Activated T-cell treated with anti-CD3 and anti-CD28 coated beads, Interleukin-2, amount 50 U/mL, for 72 hours (primary cell): Measurements from ENCODE around the gene TOR4A. TPM values are rescaled to one million over a fixed set of nuclear protein-coding genes. Genes with fewer than 3 reads are reported as not detected.

Experiments used
- ATAC-seq, 2 donors: fragments of 150-1000 bp; cut with Tn5 transposase; replicated peaks in 1 of 2; 2 replicates each; pipeline ENCODE4 v1.10.0; 2021; ENCODE audit warnings: moderate library complexity in 2 of 2, mild to moderate bottlenecking in 1 of 2
- DNase-seq, 2 donors: peaks; one replicate each; pipeline ENCODE4 v3.0.0; 2021 to 2022; ENCODE audit warnings: mixed read lengths in 1 of 2
- H3K27ac Mint-ChIP-seq: one replicate; pipeline ENCODE4 v1.8.0; 2022; ENCODE audit warnings: mild to moderate bottlenecking, moderate library complexity, mixed read lengths
- H3K27me3 Mint-ChIP-seq: one replicate; pipeline ENCODE4 v1.8.0; 2022; ENCODE audit warnings: low read depth, mixed read lengths
- H3K36me3 Mint-ChIP-seq, 2 donors: one replicate each; pipeline ENCODE4 v1.8.0; 2022; ENCODE audit warnings: mixed read lengths in 2 of 2, mild to moderate bottlenecking in 1 of 2; ENCODE audit not compliant: insufficient read depth in 2 of 2
- H3K4me1 Mint-ChIP-seq: one replicate; pipeline ENCODE4 v1.8.0; 2022; ENCODE audit warnings: low read depth, mixed read lengths
- H3K4me3 Mint-ChIP-seq, 2 donors: one replicate each; pipeline ENCODE4 v1.8.0; 2022; ENCODE audit warnings: mild to moderate bottlenecking in 2 of 2, mixed read lengths in 2 of 2, moderate library complexity in 2 of 2
- H3K9me3 Mint-ChIP-seq, 2 donors: one replicate each; pipeline ENCODE4 v1.8.0; 2022; ENCODE audit warnings: mixed read lengths in 2 of 2
- total RNA-seq, 2 donors: library from RNA; stranded (reverse); gene quantifications; one replicate each; pipeline ENCODE4 v1.2.3, GENCODE V29; 2022

The TOR4A gene
- total RNA-seq, 2 donors from 2014 or later, result 4.3 to 8.3 TPM

DNA sequence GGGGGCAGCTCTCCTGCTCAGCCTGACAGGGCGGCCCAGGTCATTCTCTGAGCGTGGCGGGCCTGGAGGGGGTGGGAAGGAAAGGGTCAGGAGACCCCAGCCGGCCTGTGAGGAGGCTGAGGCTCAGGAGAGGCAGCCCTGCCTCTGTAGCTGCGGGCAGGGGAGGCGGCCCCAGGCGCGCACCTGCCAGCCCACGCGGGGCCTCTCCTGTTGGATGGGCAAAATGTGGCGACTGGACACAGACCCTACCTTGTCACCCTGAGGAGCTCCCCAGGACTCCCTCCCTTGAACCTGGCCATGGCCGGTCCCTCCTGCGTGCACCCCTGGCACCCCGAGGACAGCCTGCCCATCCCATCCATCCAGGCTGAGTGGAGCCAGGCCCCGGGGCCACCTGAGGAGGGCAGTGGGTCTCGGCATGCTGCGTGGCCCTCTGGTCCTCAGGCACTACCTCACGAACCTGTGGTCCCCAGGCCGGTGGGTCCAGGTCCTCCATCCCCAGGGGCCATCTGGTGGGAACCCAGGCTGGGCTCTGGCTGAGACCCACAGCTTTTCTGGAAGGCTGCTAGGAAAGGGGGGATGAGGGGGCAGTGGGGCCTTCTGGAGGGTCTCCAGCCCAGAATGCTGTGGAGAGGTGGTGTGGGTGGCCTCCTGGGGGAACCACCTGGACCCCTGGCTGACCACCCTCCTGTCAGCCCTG is 39.6 kb downstream of the TOR4A start:
- ATAC-seq (no peak), DNase-seq (no peak)
- Mint-ChIP-seq H3K4me1 (no peaks in the 10 kb centered on the region), H3K27ac (no peak overlapping the region), H3K9me3 (no peaks in the 10 kb centered on the region), H3K36me3 (no peaks in the 10 kb centered on the region), H3K4me3 (peak overlapping the region; percentile 46 to 63), H3K27me3 (no peaks in the 10 kb centered on the region)

DNA sequence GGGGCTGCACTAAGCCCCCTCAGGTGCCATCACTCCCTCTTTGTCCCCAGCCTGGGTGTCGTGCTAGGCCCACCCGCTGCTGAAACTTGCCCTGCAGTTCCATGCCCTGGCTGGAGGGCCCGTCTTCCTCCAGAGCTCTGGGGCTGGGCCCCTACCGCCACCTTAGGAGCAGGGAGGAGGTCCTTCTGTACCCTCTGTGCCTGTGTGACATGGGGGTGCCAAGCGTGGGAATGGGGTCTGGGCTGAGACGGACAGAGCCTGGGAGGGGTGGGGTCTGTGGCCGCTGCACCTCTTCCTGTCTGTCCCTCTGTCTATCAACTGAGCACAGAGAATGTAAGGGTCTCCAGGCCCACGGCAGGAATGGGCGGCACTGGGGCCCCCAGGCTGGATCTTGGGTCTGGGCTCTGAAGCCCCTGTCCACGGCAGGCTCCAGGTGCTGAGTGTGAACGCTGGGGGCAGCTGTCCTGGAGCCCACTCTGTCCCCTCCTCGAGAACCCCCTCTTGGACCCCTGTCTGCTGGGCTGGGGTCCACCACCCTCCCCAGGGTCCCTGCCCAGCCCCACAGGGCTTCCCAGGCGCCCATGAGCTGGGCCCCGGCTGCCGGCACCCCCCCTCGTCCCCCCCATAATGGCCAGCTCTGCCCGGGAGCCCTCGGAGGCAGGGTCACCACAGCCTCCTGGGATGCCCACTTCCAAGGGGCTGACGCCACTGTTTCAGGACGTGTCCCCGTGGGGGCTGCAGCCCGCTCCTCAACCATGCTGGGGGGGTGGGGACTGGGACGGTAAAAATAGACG is 40.4 kb downstream of the TOR4A start:
- ATAC-seq (no peak), DNase-seq (no peak)
- H3K4me3 Mint-ChIP-seq, result no peak overlapping the region
- no peaks in the 10 kb centered on the region for H3K36me3 Mint-ChIP-seq
- H3K4me1 Mint-ChIP-seq, result no peaks in the 10 kb centered on the region
- H3K27ac Mint-ChIP-seq, result no peak overlapping the region
- H3K9me3 Mint-ChIP-seq, result no peaks in the 10 kb centered on the region
- H3K27me3 Mint-ChIP-seq, result no peaks in the 10 kb centered on the region

DNA sequence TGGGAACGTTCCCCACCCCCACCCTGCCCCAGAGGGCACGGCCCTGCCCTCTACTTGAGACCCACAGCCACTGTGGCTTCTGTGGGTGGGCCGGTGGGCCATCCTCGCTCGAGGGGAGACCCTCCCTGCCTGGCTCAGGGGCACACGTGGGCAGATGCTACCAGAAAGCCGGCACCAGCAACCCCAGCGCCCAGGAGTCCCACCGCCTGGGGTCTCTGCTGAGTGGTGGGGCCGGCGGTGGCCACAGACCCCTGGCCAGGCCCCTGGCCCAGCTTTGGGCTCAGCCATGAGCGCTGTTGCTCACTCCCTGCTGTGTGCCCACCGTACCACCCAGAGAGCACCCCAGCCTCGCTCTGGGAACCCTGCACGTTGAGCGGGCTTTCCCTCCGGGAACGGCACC is 41.1 kb downstream of the TOR4A start:
- no peaks in the 10 kb centered on the region for H3K9me3 Mint-ChIP-seq
- H3K4me1 Mint-ChIP-seq, result no peaks in the 10 kb centered on the region
- no peak for ATAC-seq
- no peak for DNase-seq
- H3K4me3 Mint-ChIP-seq, result no peak overlapping the region
- H3K36me3 Mint-ChIP-seq, result no peaks in the 10 kb centered on the region
- H3K27ac Mint-ChIP-seq, result no peak overlapping the region
- no peaks in the 10 kb centered on the region for H3K27me3 Mint-ChIP-seq

DNA sequence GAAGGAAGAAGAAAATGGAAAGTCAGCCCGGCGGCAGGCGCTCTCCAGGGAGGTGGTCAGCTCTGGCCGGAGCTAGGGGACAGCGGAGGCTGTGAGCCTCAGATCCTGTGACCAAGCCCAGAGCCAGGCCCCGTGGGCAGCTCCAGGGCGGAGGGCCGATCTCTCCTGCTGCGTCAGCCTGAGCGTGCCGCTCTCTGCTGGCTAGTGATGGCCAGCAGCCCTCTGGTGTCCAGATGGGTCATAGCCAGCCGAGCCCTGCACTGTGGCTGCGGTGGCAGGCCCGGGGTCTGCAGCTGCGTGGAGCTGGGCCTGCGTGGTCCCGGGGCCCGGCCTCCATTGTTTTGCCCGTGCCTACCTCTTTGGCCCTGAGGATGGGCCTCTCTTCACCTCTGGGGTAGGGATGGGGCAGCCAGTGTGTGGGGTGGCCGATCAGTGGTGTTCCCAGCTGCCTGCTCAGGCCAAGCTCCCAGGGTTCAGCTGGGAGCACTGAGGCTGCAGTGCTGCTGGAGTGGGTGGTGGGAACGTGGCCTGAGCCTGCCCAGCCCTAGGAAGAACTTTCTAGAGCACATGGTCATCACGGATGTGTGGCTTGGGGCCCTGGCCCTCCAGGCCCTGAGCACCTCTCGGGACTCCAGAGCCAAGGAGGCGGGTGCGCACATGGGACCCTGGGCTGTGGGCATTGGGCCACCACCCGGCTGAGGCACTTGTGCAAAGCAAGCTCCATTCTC is 41.6 kb downstream of the TOR4A start:
- ATAC-seq, result no peak

DNA sequence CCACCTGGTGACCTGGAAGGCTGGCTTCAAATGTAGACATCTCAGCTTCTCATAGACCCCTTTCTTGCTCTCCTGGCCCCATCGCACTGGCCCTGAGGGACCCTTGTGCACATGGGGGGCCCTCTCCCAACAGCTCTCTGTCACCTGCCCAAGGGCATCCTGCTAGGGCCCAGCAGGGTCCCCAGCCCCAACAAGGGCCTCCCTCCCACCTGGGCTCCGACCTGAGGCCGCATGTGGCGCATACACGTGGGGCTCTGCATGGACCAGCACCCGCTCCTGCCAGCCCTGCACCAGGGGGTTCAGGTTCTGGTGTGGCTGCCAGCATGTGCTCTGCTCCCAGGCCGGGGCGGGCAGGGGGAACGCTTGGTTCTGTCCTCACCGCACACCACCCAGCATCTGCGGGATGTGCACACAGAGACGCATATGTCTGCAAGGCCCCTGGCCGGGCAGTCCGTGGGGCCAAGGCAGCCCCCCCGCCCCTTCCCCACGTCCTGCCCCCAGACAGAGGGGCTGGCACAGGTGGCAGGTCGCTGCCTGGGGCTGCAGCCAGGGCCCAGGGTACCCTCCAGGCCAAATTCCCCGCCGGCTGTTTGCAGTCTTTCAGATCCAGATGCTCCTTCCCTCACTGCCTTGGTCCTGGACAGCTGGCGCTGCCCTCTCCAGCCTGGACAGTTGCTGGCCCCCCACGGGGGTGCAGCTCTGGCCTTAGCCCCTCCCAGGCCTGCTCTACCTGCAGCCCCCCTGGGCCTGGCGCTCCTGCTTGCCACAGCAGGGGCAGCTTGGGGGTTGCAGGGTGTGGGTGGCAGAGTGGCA is 42.4 kb downstream of the TOR4A start:
- DNase-seq, result no peak
- Mint-ChIP-seq H3K4me1 (no peaks in the 10 kb centered on the region), H3K27me3 (no peaks in the 10 kb centered on the region), H3K4me3 (no peak overlapping the region), H3K9me3 (no peaks in the 10 kb centered on the region), H3K36me3 (no peaks in the 10 kb centered on the region), H3K27ac (no peak overlapping the region)
- ATAC-seq, result no peak

More for the DNA sequence above, 41.6 kb downstream of the TOR4A start:
- H3K27me3 Mint-ChIP-seq, result no peaks in the 10 kb centered on the region
- no peak for DNase-seq
- H3K4me3 Mint-ChIP-seq, result no peak overlapping the region
- no peaks in the 10 kb centered on the region for H3K9me3 Mint-ChIP-seq
- H3K36me3 Mint-ChIP-seq, result no peaks in the 10 kb centered on the region
- no peak overlapping the region for H3K27ac Mint-ChIP-seq
- H3K4me1 Mint-ChIP-seq, result no peaks in the 10 kb centered on the region

DNA sequence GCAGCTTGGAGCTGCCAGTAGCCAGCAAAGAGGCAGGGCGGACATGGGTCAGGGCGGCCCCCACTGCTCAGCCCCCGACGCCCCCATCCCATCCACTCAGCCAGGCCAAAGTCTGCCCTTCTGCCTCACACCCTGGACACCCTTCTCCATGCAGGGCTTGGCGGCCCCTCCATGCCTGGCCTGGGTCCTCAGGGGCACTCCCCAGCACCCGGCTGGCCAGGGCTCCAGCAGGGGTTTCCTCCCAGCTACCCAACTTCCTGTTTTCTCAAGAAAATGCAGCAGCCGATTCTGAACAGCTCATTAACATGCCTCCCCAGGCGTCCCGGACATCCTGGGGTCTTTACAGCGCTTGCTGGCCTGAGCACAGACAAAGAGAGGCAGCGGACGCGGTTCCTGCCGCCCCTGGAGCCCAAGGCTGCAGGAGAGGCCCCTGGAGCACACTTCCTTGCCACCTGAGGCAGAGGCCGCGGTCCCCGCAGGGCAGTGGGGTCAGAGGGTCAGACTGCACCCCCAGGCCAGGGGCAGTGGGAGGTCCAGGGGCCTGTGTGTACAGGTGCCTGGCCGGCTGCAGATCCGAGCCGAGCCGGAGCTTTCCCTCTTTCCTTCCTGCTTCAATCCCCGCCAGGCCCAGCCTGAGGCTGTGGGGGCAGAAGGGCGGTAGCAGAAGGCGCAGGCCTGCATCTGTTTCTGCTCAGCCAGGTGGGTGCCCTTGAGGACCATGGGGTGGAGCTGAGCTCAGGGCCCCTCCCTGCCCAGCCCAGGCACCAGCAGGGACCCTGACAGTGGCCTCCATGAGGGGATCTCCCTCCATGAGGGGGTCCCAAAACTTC is 43.2 kb downstream of the TOR4A start:
- no peak overlapping the region for H3K27ac Mint-ChIP-seq
- H3K4me1 Mint-ChIP-seq, result peaks cover 2% of the 10 kb centered on the region
- peak overlapping the region; percentile 22 to 40 for H3K4me3 Mint-ChIP-seq
- H3K27me3 Mint-ChIP-seq, result peaks cover under 1% of the 10 kb centered on the region
- peak; percentile 21 to 45 for ATAC-seq
- no peak for DNase-seq
- H3K36me3 Mint-ChIP-seq, result no peaks in the 10 kb centered on the region
- no peaks in the 10 kb centered on the region for H3K9me3 Mint-ChIP-seq

DNA sequence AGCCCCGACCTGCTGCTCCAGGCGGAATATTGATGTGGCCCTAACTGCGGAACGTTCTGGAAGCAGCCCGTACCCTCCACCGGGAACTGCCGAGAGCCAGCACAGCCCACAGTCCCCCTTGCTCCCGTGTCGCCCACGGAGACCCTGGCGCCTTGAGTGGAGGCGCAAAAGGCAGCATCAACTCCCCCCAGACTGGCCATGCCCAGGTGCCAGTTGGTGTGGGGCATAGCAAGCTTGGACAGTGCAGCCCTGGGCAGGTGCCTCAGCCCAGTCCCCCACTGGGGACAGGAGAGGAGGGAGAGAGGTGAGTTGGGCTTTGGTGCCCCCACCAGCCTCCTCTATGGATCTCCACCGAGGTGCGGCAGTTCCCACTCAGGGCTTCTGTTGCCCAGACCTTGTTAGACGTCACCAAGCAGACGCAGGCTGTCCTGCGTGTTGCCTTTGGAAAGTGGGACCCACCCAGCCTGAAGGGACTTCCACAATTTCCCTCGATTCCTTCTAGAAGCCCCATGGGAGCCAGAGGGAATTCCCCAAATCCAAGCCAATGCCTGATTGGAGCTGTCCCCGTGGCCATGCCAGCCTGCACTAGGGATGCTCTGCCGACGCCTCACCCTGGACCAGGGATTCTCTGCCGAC is 44.3 kb downstream of the TOR4A start:
- Mint-ChIP-seq H3K9me3 (peaks cover 0 to 2% of the 10 kb centered on the region in 2 donors), H3K4me3 (no peak overlapping the region), H3K27me3 (peaks cover 11% of the 10 kb centered on the region), H3K4me1 (peaks cover 12% of the 10 kb centered on the region), H3K36me3 (peaks cover 0 to 2% of the 10 kb centered on the region in 2 donors), H3K27ac (no peak overlapping the region)
- ATAC-seq (no peak), DNase-seq (no peak)

DNA sequence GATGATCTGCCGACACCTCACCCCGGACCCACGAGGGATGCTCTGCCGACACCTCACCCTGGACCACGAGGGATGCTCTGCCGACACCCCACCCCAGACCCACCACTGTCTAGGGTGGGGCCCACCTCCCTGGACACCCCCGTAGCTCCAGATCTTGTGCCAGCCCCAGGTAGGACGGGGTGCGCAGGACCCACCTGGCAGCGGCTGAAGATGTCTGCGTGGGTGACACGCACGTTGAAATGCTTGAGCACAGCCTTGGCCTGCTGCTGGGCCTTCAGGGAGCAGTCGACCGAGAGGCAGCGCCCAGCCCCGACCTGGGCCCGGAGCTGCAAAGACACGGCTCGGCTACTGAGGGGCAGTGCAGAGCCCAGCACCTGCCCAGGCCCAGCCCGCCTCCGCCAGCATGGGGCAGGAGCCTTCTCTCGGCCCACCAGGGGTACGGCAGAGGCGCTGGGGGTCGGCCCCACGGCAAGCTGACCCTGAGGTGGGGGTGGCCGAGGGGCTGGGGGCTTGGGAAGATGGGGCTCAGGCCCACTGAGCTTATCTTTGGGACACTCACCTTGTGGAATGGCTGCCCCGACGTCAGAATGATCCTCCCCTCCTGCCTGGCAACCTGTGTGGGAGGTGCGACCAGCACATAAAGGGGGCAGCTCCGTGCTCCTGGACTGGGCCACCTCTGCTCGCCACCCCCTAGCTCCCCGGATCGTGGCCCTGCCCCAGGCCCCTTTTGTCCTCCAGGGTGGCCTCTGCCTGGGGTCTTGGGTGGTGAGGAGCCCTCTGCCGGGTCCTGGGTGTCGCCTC is 46.2 kb downstream of the TOR4A start:
- peaks cover 22% of the 10 kb centered on the region for H3K4me1 Mint-ChIP-seq
- no peak for DNase-seq

DNA sequence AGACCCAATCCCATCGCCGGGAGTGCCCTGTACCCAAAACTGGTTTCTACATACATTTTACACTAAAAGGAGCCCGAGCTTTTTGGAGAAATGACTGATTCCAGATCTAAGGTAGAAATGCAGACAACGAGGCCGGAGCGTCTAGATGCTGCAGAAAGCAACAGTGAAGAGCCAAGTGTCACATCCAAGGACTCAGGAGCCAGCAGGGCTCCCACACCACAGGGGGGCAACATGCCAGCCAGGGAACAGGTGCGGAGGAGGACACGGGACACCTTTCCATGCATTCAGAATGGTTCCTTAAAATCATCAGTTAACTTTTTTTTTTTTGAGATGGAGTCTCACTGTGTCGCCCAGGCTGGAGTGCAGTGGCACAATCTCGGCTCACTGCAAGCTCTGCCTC is 47.6 kb downstream of the TOR4A start:
- Mint-ChIP-seq H3K27me3 (peaks cover 12% of the 10 kb centered on the region), H3K4me1 (peaks cover 22% of the 10 kb centered on the region), H3K27ac (no peak overlapping the region), H3K36me3 (peaks cover 5 to 8% of the 10 kb centered on the region in 2 donors), H3K9me3 (peaks cover 5 to 11% of the 10 kb centered on the region in 2 donors), H3K4me3 (no peak overlapping the region)
- ATAC-seq (no peak), DNase-seq (no peak)

More for the DNA sequence above, 46.2 kb downstream of the TOR4A start:
- Mint-ChIP-seq H3K9me3 (peaks cover 5 to 9% of the 10 kb centered on the region in 2 donors), H3K27me3 (peaks cover 12% of the 10 kb centered on the region), H3K36me3 (peaks cover 5 to 8% of the 10 kb centered on the region in 2 donors), H3K4me3 (no peak overlapping the region), H3K27ac (no peak overlapping the region)
- ATAC-seq, result no peak

DNA sequence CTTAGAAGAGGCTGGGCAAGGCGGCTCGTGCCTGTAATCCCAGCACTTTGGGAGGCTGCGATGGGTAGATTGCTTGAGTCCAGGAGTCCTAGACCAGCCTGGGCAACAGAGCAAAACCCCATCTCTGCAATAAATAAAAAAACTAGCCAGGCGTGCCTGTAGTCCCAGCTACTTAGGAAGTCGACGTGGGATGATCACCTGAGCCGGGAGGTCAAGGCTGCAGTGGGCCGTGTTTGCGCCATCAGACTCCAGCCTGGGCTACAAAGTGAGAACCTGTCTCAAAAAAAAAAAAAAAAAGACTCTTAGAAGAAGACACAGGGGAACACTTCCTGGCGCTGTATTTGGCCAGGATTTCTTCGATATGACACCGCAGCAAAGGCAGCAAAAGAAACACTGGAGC is 48.3 kb downstream of the TOR4A start:
- Mint-ChIP-seq H3K4me3 (peak overlapping the region in 1 of 2 donors; percentile 78), H3K9me3 (peaks cover 5 to 13% of the 10 kb centered on the region in 2 donors), H3K36me3 (peaks cover 5 to 8% of the 10 kb centered on the region in 2 donors), H3K4me1 (peaks cover 22% of the 10 kb centered on the region), H3K27me3 (peaks cover 12% of the 10 kb centered on the region), H3K27ac (no peak overlapping the region)
- DNase-seq, result no peak
- no peak for ATAC-seq

DNA sequence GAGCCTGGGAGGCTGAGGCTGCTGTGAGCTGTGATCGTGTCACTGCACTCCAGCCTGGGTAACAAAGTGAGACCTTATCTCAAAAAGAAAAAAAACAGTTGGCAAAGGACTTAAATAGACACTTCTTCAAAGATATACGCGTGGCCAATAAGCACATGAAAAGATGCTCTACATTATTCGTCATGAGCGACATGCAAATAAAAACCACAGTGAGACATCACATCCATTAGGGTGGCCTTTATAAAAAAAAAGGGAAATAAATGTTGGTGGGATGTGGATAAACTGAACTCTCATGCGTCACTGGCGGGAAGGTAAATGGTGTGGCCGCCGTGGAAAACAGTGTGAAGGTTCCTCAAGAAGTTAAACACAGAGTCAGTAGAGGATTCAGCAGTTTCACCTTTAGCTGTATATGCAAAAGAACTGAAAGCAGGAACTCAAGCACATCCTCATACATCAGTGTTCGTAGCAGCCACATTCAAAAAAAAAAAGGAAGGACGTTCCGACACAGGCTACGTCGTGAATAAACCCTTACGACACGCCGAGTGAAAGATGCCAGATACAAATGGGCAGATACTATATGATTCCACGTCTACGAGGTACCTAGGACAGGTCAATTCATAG is 49.0 kb downstream of the TOR4A start:
- Mint-ChIP-seq H3K4me3 (peak overlapping the region; percentile 62 to 78), H3K4me1 (peaks cover 22% of the 10 kb centered on the region), H3K36me3 (peaks cover 5 to 8% of the 10 kb centered on the region in 2 donors), H3K27ac (peak overlapping the region; percentile 86), H3K9me3 (peaks cover 5 to 13% of the 10 kb centered on the region in 2 donors), H3K27me3 (peaks cover 12% of the 10 kb centered on the region)
- ATAC-seq (peak; percentile 82 to 83), DNase-seq (no peak)
